SJSA1 (cell line): Measurements from ENCODE around the gene ILK. TPM values are rescaled to one million over a fixed set of nuclear protein-coding genes. Genes with fewer than 3 reads are reported as not detected.

Experiments used
- DNase-seq, 2 experiments: peaks; one replicate each; pipeline ENCODE4 v3.0.0-alpha.2; 2015 to 2020; ENCODE audit warnings: low spot score in 2 of 2, low read depth in 1 of 2
- H3K27ac ChIP-seq: fragments of 250-450 bp; sonication (Bioruptor Pico); 2 replicates; pipeline ENCODE4 v1.5.1; 2020; ENCODE audit warnings: mild to moderate bottlenecking, moderate library complexity
- H3K27me3 ChIP-seq: fragments of 250-450 bp; sonication (Bioruptor Pico); replicated peaks from 2 replicates; pipeline ENCODE4 v1.5.1; 2020; ENCODE audit warnings: mild to moderate bottlenecking, moderate library complexity
- H3K36me3 ChIP-seq: fragments of 250-450 bp; sonication (Bioruptor Pico); 2 replicates; pipeline ENCODE4 v1.5.1; 2020; ENCODE audit warnings: mild to moderate bottlenecking
- H3K4me1 ChIP-seq: fragments of 250-450 bp; sonication (Bioruptor Pico); replicated peaks from 2 replicates; pipeline ENCODE4 v1.6.1; 2021; ENCODE audit warnings: mild to moderate bottlenecking
- H3K4me3 ChIP-seq: fragments of 250-450 bp; sonication (Bioruptor Pico); 2 replicates; pipeline ENCODE4 v1.5.1; 2020; ENCODE audit warnings: mild to moderate bottlenecking
- H3K9me3 ChIP-seq: fragments of 250-450 bp; sonication (Bioruptor Pico); replicated peaks from 2 replicates; pipeline ENCODE4 v1.5.1; 2020; ENCODE audit warnings: mild to moderate bottlenecking
- total RNA-seq: library from RNA; depleted of rRNA; stranded (reverse); fragments of >200 nt; shearing (Covaris generic); gene quantifications from 2 replicates; pipeline ENCODE4 v1.2.3, GENCODE V29; 2014

Gene ILK
- total RNA-seq, 1 experiment from 2014 or later, result 180 TPM

DNA sequence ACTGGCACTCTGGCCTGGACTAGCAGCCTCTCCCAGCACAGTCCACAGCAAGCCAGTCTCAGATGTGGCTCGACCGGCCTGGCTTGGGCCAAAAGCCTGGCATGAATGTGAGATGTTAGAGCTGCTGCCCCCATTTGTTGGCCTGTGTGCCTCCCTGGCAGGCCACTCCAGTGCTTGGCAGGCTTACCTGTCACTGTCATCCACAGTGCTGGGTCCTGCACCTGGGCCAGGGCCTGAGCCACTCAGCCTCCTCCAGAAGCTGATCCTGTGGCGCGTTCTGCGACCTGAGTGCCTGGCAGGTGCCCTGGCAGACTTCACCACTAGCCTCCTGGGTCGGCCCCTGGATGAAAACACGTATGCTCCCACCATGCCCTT lies 36.2 kb upstream of the ILK start:
- Histone ChIP-seq H3K4me1 (no peaks in the 10 kb centered on the region), H3K27ac (no peak overlapping the region), H3K27me3 (no peaks in the 10 kb centered on the region), H3K4me3 (no peak overlapping the region), H3K9me3 (no peaks in the 10 kb centered on the region), H3K36me3 (no peaks in the 10 kb centered on the region)
- DNase-seq, result no peak

DNA sequence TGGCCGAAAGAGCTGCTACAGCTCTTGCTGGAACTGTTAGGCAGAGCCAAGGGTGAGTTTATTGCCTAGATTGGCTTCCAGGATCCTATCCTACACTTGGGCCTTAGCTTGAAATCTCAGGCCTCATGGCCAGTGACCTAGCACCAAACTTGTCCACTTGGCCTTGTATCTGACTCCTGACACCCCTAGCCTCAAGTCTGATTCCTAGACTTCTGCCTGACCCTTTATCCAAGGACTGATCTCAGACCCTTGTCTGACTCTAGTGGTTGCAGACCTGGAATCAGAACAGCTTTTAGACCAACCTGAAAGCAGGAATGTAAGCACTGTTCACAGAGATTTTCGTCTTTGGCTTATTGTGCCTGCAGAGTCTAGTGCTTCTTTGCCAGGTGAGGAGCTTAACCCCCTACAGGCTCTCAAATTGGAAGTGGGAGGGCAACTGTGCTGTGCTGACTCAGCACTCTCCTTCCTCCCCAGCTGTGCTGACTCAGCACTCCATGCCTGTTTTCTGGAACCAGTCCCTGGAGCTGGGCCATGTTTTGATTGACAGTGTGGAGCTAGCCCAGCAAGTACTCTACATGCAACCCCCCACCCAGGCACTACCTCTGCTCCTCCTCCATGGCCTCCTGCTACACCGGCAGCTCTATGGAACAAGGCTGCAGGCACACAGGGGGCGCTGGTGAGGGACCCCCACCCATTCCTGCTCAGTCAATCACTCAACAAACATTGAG lies 35.2 kb upstream of the ILK start:
- no peak for DNase-seq
- Histone ChIP-seq H3K36me3 (no peaks in the 10 kb centered on the region), H3K27ac (no peak overlapping the region), H3K9me3 (no peaks in the 10 kb centered on the region), H3K4me3 (no peak overlapping the region), H3K27me3 (no peaks in the 10 kb centered on the region), H3K4me1 (no peaks in the 10 kb centered on the region)

DNA sequence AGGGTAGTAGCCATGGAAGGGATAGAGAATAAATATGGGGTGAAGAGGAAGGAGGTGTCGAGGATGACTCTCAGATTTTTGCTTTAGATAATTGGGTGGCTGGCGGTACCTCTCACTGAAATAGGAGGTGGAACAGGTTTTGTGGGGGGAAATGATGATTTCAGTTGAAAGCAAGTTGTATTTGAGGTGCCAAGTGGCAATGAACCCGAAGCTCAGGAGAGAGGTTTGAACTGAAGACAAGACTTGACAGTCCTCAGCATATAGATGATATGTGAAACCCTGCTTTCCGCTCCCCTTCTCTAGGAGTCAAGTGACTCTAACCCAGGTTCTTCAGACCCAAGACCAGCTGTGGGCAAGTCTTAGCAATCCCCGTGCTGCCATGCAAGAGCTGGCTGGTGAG lies 33.9 kb upstream of the ILK start:
- no peaks in the 10 kb centered on the region for H3K4me1 ChIP-seq
- no peaks in the 10 kb centered on the region for H3K36me3 ChIP-seq
- H3K27ac ChIP-seq, result no peak overlapping the region
- H3K9me3 ChIP-seq, result no peaks in the 10 kb centered on the region
- no peaks in the 10 kb centered on the region for H3K27me3 ChIP-seq
- no peak overlapping the region for H3K4me3 ChIP-seq
- DNase-seq, result no peak

DNA sequence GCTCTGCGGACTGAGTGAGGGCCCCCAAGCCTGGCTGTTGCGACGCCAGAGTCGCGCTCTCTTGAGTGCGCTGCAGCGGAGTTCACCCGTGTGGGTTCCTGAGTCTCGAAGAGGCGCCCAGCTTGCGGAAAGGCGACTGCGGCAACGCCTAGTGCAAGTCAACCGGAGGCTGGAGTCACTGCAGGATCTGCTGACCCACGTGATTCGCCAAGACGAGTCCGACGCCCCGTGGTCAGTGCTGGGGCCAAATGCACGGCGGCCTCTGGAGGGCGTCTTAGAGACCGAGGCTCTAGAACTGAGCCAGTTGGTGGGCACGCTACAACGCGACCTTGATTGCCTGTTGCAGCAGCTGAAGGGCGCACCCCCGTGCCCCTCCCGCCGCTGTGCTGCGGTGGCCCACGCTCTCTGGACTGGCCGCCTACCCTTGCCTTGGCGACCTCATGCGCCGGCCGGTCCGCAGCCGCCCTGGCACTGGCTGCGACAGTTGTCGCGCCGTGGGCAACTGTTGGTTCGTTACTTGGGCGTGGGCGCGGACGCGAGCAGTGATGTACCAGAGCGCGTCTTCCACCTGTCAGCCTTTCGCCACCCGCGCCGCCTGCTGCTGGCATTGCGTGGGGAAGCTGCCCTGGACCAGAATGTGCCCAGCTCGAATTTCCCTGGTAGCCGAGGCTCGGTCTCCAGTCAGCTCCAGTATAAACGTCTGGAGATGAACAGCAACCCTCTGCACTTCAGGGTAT lies 32.7 kb upstream of the ILK start:
- no peaks in the 10 kb centered on the region for H3K27me3 ChIP-seq
- DNase-seq, result no peak
- no peaks in the 10 kb centered on the region for H3K9me3 ChIP-seq
- no peak overlapping the region for H3K4me3 ChIP-seq
- H3K27ac ChIP-seq, result no peak overlapping the region
- H3K36me3 ChIP-seq, result no peaks in the 10 kb centered on the region
- no peaks in the 10 kb centered on the region for H3K4me1 ChIP-seq

DNA sequence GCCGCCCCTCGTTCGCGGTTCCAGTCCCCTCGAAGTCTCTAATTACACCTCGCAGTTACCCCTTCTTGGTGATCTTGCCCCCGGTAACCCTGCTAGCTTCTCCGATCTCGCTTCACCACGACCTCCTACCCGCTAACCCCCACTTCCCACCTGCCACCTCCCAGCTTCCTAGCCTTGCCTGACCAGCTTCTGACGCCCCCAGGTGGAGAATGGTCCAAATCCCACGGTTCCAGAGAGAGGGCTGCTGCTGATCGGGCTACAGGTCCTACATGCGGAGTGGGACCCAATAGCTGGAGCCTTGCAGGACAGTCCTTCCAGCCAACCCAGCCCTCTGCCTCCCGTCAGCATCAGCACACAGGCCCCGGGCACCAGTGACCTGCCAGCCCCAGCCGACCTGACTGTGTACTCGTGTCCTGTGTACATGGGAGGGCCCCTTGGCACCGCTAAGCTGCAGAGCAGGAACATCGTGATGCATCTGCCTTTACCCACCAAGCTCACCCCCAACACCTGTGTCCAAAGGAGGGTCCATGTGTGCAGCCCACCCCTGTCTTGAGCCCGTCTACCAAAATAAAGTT lies 32.1 kb upstream of the ILK start:
- no peaks in the 10 kb centered on the region for H3K9me3 ChIP-seq
- no peaks in the 10 kb centered on the region for H3K36me3 ChIP-seq
- H3K27me3 ChIP-seq, result no peaks in the 10 kb centered on the region
- no peaks in the 10 kb centered on the region for H3K4me1 ChIP-seq
- H3K4me3 ChIP-seq, result no peak overlapping the region
- DNase-seq, result no peak
- no peak overlapping the region for H3K27ac ChIP-seq

DNA sequence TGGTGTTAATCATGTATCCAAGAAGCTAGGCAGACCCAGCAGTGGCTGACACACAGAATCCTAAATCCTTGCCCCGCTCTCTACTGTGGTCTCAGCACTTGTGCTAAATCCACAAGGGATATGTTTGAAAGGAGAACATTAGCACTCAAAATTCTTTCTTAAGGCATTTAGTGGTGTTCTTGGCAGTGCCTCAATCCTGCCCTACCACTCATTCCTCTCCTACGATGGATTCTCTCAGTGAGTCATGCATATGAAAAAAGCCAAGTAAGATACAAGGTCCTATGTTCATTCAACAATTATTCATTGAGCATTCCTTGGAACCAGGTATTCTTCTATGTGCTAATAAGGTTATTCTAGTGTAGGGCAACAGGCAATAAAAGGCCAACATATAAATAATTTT lies 31.4 kb upstream of the ILK start:
- DNase-seq, result no peak
- H3K27me3 ChIP-seq, result no peaks in the 10 kb centered on the region
- no peak overlapping the region for H3K27ac ChIP-seq
- no peaks in the 10 kb centered on the region for H3K4me1 ChIP-seq
- no peaks in the 10 kb centered on the region for H3K9me3 ChIP-seq
- no peak overlapping the region for H3K4me3 ChIP-seq
- no peaks in the 10 kb centered on the region for H3K36me3 ChIP-seq

DNA sequence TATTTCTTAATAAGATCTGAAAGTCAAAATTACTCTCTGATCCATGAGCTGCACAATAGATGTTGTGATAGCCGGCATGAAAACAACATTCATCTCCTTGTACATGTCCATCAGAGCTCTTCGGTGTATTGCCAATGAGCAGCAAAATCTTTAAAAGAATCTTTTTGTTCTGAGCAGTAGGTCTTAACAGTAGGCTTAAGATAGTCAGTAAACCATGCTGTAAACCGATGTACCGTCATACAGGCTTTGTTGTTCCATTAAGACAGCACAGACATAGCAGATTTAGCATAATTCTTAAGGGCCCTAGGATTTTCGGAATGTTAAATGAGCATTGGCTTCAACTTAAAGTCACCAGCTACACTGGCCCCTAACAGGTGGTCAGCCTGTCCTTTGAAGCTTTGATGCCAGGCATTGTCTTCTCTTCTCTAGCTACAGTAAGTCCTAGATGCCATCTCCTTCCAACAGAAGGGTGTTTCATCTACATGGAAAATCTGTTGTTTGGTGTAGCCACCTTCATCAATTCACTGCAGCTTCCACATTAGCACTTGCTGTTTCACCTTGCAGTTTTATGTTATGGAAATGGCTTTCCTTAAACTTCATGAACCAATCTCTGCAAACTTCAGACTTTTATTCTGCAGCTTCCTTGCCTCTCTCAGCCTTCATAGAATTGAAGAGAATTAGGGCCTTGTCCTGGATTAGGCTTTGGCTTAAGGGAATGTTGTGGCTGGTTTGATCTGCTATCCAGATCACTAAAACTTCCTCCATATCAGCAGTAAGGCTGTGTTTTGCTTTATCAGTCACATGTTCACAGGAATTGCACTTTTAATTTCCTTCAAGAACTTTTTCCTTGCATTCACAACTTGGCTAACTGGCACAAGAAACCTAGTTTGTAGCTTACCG lies 28.5 kb upstream of the ILK start:
- Histone ChIP-seq H3K4me3 (no peak overlapping the region), H3K27ac (no peak overlapping the region), H3K4me1 (no peaks in the 10 kb centered on the region), H3K27me3 (no peaks in the 10 kb centered on the region), H3K9me3 (no peaks in the 10 kb centered on the region), H3K36me3 (no peaks in the 10 kb centered on the region)
- no peak for DNase-seq

DNA sequence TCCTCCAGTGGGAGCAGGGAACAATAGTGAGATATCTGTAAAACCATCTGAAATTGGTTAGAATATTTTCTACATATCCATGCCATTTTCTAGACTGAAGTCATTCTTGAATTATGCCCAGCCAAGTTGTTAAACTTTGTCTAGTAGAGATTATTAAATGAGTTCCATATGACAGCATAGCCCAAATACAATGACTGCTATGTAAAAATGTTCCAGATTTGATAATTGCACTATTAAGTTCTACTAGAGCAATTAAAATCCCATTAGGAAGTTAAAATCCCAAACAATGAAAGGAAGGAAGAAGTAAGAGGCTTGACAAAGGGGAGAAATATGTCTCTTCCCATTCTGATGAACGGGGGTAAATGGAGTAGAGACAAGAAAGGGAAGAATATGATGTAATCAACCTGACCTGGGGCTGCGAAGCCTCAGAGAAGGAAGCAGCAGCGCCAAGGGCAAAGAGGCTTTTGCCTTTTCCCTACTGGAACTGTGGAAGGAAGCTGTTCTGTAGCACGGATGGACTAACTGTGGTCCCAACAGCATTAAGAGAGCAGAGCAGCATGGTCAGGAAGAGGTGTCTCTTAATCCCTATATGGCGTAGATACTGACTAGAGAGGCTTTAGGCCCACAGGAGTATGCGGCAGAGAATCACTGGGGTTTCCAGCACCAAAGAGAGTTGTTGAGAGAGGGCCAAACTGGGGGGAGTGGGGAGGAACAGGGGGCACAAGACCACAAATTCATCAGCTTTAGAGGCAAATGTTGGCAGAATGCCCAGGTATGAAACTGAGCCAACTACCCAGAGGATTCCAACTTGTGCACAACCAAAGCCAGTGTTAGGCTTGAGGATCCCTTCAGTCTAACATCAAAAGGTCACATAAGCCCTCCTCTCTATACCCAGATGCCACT lies 26.9 kb upstream of the ILK start:
- H3K36me3 ChIP-seq, result no peaks in the 10 kb centered on the region
- no peak for DNase-seq
- H3K4me3 ChIP-seq, result no peak overlapping the region
- no peaks in the 10 kb centered on the region for H3K9me3 ChIP-seq
- H3K4me1 ChIP-seq, result no peaks in the 10 kb centered on the region
- H3K27ac ChIP-seq, result no peak overlapping the region
- no peaks in the 10 kb centered on the region for H3K27me3 ChIP-seq

DNA sequence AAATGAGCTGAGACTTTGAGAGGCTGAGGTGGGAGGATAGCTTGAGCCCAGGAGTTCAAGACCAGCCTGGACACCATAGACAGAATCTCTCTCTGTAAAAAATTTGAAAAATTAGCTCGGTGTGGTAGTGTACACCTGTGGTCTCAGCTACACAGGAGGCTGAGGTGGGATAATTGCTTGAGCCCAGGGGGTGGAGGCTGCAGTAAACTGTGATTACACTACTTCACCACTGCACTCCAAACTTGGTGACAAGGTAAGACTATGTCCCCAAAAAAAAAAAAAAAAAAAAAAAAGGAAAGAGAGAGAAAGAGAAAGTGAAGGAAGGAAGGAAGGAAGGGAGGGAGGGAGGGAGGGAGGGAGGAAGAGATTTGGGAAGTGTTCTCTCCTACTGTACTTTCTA lies 25.4 kb upstream of the ILK start:
- H3K4me1 ChIP-seq, result no peaks in the 10 kb centered on the region
- H3K27ac ChIP-seq, result no peak overlapping the region

DNA sequence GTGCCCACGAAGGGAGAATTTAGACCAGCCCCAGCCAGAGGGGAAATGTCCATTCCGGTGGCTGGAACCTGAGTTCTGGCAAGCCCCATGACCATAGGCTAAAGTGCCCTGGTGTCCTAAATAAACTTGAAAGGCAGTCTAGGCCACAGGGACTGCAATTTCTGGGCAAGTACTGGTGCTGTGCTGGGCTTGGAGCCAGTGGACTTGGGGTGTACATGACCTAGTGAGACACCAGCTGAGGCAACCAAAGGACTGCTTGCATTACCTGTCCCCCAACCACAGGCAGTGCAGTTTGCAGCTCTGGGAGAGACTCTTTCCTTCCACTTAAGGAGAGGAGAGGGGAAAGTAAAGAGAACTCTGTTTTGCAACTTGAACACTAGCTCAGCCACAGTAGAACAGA lies 23.9 kb upstream of the ILK start:
- Histone ChIP-seq H3K36me3 (no peaks in the 10 kb centered on the region), H3K4me3 (no peak overlapping the region), H3K4me1 (no peaks in the 10 kb centered on the region), H3K27me3 (no peaks in the 10 kb centered on the region), H3K27ac (no peak overlapping the region), H3K9me3 (no peaks in the 10 kb centered on the region)
- DNase-seq, result no peak

More for the DNA sequence above, 25.4 kb upstream of the ILK start:
- Histone ChIP-seq H3K9me3 (no peaks in the 10 kb centered on the region), H3K36me3 (no peaks in the 10 kb centered on the region), H3K4me3 (no peak overlapping the region), H3K27me3 (no peaks in the 10 kb centered on the region)
- no peak for DNase-seq

DNA sequence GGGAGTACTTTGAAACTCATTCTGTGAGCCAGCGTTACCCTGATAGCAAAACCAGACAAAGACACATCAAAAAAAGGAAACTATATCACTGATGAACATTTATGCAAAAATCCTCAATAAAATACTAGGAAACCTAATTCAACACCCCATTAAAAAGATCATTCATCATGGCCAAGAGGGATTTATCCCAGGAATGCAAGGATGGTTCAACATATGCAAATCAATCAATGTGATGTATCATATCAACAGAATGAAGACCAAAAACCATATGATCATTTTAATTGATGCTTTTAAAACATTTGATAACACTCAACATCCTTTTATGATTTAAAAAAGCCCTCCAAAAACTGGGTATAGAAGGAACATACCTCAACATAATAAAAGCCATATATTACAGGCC lies 20.0 kb upstream of the ILK start:
- Histone ChIP-seq H3K36me3 (no peaks in the 10 kb centered on the region), H3K27ac (no peak overlapping the region), H3K27me3 (no peaks in the 10 kb centered on the region), H3K4me3 (no peak overlapping the region), H3K9me3 (no peaks in the 10 kb centered on the region), H3K4me1 (no peaks in the 10 kb centered on the region)
- no peak for DNase-seq

DNA sequence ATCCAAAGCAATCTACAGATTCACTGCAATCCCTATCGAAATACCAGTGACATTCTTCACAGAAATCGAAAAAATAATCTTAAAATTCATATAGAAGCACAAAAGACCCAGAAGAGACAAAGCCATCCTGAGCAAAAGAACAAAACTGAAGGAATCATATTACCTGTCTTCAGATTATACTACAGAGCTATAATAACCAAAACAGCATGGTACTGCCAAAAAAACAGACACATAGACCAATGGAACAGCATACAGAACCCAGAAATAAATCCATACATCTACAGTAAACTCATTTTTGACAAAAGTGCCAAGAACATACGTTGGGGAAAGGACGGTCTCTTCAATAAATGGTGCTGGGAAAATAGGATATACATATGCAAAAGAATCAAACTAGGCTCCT lies 19.0 kb upstream of the ILK start:
- H3K9me3 ChIP-seq, result no peaks in the 10 kb centered on the region

More for the DNA sequence above, 19.0 kb upstream of the ILK start:
- Histone ChIP-seq H3K27me3 (no peaks in the 10 kb centered on the region), H3K4me3 (no peak overlapping the region), H3K4me1 (no peaks in the 10 kb centered on the region), H3K36me3 (no peaks in the 10 kb centered on the region), H3K27ac (no peak overlapping the region)
- no peak for DNase-seq
